OCI-M1 (cell line): Measurements from ENCODE around the gene CROCC.
"Not testable (repeated sequence)": the region's sequence is repeated elsewhere in the genome, so short reads cannot be mapped to it uniquely, and the experiment has no call there.

Source experiments
- DNase-seq: peaks from one replicate; lab custom pipeline; 2025; lab: John Stamatoyannopoulos, UW

The CROCC gene

GRCh38 chr1:16921391-16922185 lies at the start of gene CROCC:
Gene CROCC (plus strand): TSS chr1:16921931. CDS start chr1:16922019, 88 bp downstream.
- peak; percentile 52 for DNase-seq

- DNase-seq: not testable (repeated sequence)
These were observed 49.3 kb upstream of the CROCC start for GRCh38 chr1:16872152-16873075.

- DNase-seq: not testable (repeated sequence)
These were observed 48.5 kb upstream of the CROCC start for GRCh38 chr1:16873076-16873879.

GRCh38 chr1:16874968-16875765 lies 46.6 kb upstream of the CROCC start:
- DNase-seq: not testable (repeated sequence)

- DNase-seq: not testable (repeated sequence)
These were observed 40.0 kb upstream of the CROCC start for GRCh38 chr1:16881742-16882141.

GRCh38 chr1:16882986-16883385 lies 38.7 kb upstream of the CROCC start:
- no peak for DNase-seq

GRCh38 chr1:16884487-16884886 lies 37.2 kb upstream of the CROCC start:
- not testable (repeated sequence) for DNase-seq

- no peak for DNase-seq
These were observed 34.7 kb upstream of the CROCC start for GRCh38 chr1:16886860-16887605.

GRCh38 chr1:16888860-16889816 lies 32.6 kb upstream of the CROCC start:
- peak; percentile 88 for DNase-seq

GRCh38 chr1:16890539-16891021 lies 31.2 kb upstream of the CROCC start:
- DNase-seq: peak; percentile 92

- DNase-seq: not testable (repeated sequence)
These were observed 30.7 kb upstream of the CROCC start for GRCh38 chr1:16891057-16891456.

GRCh38 chr1:16892978-16893525 lies 28.7 kb upstream of the CROCC start:
- DNase-seq: not testable (repeated sequence)

- DNase-seq: not testable (repeated sequence)
These were observed 27.9 kb upstream of the CROCC start for GRCh38 chr1:16893796-16894195.

- DNase-seq: not testable (repeated sequence)
These were observed 27.4 kb upstream of the CROCC start for GRCh38 chr1:16894338-16894737.

GRCh38 chr1:16895233-16895597 lies 26.5 kb upstream of the CROCC start:
- DNase-seq: not testable (repeated sequence)

- peak; percentile 99 for DNase-seq
These were observed 26.0 kb upstream of the CROCC start, which contains the start of gene RNU1-2 for GRCh38 chr1:16895598-16896315. Gene RNU1-2 (plus strand): TSS chr1:16895980.

GRCh38 chr1:16896316-16897055 lies 25.2 kb upstream of the CROCC start:
- DNase-seq: peak; percentile 94
